NOMO-1 (cell line): Measurements from ENCODE around the gene ATP11A.
"Not testable (repeated sequence)": the region's sequence is repeated elsewhere in the genome, so short reads cannot be mapped to it uniquely, and the experiment has no call there.

Experiments
- DNase-seq, 2 experiments: peaks; one replicate each; lab custom pipeline; 2025; ENCODE audit not compliant: unreplicated experiment in 2 of 2; lab: John Stamatoyannopoulos, UW

ATP11A gene

GRCh38 chr13:112833551-112834257 lies 143.9 kb downstream of the ATP11A start:
- no peak for DNase-seq

GRCh38 chr13:112835344-112835743 lies 145.5 kb downstream of the ATP11A start:
- no peak for DNase-seq

- DNase-seq = no peak
Measured at GRCh38 chr13:112835796-112836195, 146.0 kb downstream of the ATP11A start.

- no peak for DNase-seq
Measured at GRCh38 chr13:112836940-112837339, 147.1 kb downstream of the ATP11A start.

- no peak for DNase-seq
Measured at GRCh38 chr13:112837371-112838037, 147.7 kb downstream of the ATP11A start.

- no peak for DNase-seq
Measured at GRCh38 chr13:112838038-112838841, 148.4 kb downstream of the ATP11A start.

- no peak for DNase-seq
Measured at GRCh38 chr13:112838842-112839117, 148.9 kb downstream of the ATP11A start.

GRCh38 chr13:112839356-112840105 lies 149.7 kb downstream of the ATP11A start:
- no peak for DNase-seq

- DNase-seq = no peak
Measured at GRCh38 chr13:112840472-112841302, 150.8 kb downstream of the ATP11A start.

- DNase-seq = not testable (repeated sequence)
Measured at GRCh38 chr13:112841303-112842015, 151.6 kb downstream of the ATP11A start.

- DNase-seq = no peak
Measured at GRCh38 chr13:112842343-112842856, 152.6 kb downstream of the ATP11A start.

- DNase-seq = no peak
Measured at GRCh38 chr13:112842931-112843391, 153.1 kb downstream of the ATP11A start.

GRCh38 chr13:112843392-112844111 lies 153.7 kb downstream of the ATP11A start:
- DNase-seq = no peak

- no peak for DNase-seq
Measured at GRCh38 chr13:112844411-112844810, 154.6 kb downstream of the ATP11A start.

- no peak for DNase-seq
Measured at GRCh38 chr13:112844879-112845278, 155.0 kb downstream of the ATP11A start.

- no peak for DNase-seq
Measured at GRCh38 chr13:112845511-112846144, 155.8 kb downstream of the ATP11A start.

- DNase-seq = no peak
Measured at GRCh38 chr13:112846411-112847115, 156.7 kb downstream of the ATP11A start.

GRCh38 chr13:112849500-112849899 lies 159.7 kb downstream of the ATP11A start:
- no peak for DNase-seq
